WTC11 (cell line): Measurements from ENCODE around the gene SNX25.

Source experiments
- CREB1 ChIP-seq: sonication (generic); formaldehyde crosslinking; IDR thresholded peaks from 2 replicates; pipeline ENCODE4 v1.8.0; 2023; ENCODE audit warnings: mild to moderate bottlenecking, missing genetic modification reagents
- ETV6 ChIP-seq: sonication (generic); formaldehyde crosslinking; IDR thresholded peaks from 2 replicates; pipeline ENCODE4 v1.8.1; 2022; ENCODE audit warnings: mild to moderate bottlenecking, missing genetic modification reagents
- NFYB ChIP-seq: sonication (generic); formaldehyde crosslinking; conservative IDR thresholded peaks from 2 replicates; pipeline ENCODE4 v1.8.0; 2022; ENCODE audit warnings: low read depth, missing genetic modification reagents
- NR2C2 ChIP-seq: sonication (generic); formaldehyde crosslinking; IDR thresholded peaks from 2 replicates; pipeline ENCODE4 v1.8.0; 2022; ENCODE audit warnings: mild to moderate bottlenecking, missing genetic modification reagents
- SP1 ChIP-seq: sonication (generic); formaldehyde crosslinking; conservative IDR thresholded peaks from 2 replicates; pipeline ENCODE4 v1.8.1; 2022; ENCODE audit warnings: missing genetic modification reagents
- TEAD4 ChIP-seq: sonication (generic); formaldehyde crosslinking; IDR thresholded peaks from 2 replicates; pipeline ENCODE4 v1.8.0; 2022; ENCODE audit warnings: mild to moderate bottlenecking, missing genetic modification reagents
- ZNF138 ChIP-seq: sonication (generic); formaldehyde crosslinking; conservative IDR thresholded peaks from 2 replicates; pipeline ENCODE4 v1.8.1; 2022; ENCODE audit warnings: mild to moderate bottlenecking, moderate library complexity, missing genetic modification reagents
- TF ChIP-seq, protein P1 (sequence below): fragments of 200-600 bp; IDR thresholded peaks from 2 replicates; pipeline ENCODE4 v1.8.0; 2022; ENCODE audit warnings: antibody characterized with exemption
- TF ChIP-seq, protein P2 (sequence below): fragments of 250-450 bp; sonication (Bioruptor Pico); IDR thresholded peaks from 2 replicates; pipeline ENCODE4 v1.9.0; 2021; ENCODE audit warnings: mild to moderate bottlenecking, borderline replicate concordance

DNA sequence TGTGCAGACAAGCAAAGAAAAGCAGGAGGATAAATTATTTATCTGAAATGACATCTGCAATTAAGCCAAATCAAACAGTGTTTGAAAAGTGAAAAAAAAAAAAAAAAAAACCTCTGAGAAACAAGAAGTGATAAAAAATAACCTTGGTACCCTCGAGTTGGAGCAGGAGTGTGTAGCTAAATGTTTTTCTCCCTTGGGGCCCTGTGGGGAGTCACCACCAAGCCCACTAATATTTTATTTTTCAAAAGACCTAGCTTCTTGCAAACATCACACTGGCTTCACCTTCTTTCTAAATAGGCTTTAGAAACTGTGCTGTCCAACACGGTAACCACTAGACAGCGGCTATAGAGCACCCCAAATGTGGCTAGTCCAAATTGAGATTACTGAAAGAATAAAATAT, 47.7 kb downstream of the SNX25 start:
- no peak for TF ChIP-seq TEAD4 (CRISPR knock-in tag)
- TF ChIP-seq, protein P1, sequence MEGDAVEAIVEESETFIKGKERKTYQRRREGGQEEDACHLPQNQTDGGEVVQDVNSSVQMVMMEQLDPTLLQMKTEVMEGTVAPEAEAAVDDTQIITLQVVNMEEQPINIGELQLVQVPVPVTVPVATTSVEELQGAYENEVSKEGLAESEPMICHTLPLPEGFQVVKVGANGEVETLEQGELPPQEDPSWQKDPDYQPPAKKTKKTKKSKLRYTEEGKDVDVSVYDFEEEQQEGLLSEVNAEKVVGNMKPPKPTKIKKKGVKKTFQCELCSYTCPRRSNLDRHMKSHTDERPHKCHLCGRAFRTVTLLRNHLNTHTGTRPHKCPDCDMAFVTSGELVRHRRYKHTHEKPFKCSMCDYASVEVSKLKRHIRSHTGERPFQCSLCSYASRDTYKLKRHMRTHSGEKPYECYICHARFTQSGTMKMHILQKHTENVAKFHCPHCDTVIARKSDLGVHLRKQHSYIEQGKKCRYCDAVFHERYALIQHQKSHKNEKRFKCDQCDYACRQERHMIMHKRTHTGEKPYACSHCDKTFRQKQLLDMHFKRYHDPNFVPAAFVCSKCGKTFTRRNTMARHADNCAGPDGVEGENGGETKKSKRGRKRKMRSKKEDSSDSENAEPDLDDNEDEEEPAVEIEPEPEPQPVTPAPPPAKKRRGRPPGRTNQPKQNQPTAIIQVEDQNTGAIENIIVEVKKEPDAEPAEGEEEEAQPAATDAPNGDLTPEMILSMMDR: no peak
- TF ChIP-seq ZNF138 (CRISPR knock-in tag): no peak
- TF ChIP-seq CREB1 (CRISPR knock-in tag): no peak
- TF ChIP-seq, protein P2, sequence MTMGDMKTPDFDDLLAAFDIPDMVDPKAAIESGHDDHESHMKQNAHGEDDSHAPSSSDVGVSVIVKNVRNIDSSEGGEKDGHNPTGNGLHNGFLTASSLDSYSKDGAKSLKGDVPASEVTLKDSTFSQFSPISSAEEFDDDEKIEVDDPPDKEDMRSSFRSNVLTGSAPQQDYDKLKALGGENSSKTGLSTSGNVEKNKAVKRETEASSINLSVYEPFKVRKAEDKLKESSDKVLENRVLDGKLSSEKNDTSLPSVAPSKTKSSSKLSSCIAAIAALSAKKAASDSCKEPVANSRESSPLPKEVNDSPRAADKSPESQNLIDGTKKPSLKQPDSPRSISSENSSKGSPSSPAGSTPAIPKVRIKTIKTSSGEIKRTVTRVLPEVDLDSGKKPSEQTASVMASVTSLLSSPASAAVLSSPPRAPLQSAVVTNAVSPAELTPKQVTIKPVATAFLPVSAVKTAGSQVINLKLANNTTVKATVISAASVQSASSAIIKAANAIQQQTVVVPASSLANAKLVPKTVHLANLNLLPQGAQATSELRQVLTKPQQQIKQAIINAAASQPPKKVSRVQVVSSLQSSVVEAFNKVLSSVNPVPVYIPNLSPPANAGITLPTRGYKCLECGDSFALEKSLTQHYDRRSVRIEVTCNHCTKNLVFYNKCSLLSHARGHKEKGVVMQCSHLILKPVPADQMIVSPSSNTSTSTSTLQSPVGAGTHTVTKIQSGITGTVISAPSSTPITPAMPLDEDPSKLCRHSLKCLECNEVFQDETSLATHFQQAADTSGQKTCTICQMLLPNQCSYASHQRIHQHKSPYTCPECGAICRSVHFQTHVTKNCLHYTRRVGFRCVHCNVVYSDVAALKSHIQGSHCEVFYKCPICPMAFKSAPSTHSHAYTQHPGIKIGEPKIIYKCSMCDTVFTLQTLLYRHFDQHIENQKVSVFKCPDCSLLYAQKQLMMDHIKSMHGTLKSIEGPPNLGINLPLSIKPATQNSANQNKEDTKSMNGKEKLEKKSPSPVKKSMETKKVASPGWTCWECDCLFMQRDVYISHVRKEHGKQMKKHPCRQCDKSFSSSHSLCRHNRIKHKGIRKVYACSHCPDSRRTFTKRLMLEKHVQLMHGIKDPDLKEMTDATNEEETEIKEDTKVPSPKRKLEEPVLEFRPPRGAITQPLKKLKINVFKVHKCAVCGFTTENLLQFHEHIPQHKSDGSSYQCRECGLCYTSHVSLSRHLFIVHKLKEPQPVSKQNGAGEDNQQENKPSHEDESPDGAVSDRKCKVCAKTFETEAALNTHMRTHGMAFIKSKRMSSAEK: no peak
- TF ChIP-seq SP1 (CRISPR knock-in tag): no peak
- no peak for TF ChIP-seq NFYB (CRISPR knock-in tag)
- TF ChIP-seq NR2C2 (CRISPR knock-in tag): no peak
- TF ChIP-seq ETV6: no peak
